ENCODE data around the gene BTBD9.
"Not testable (repeated sequence)": the region's sequence is repeated elsewhere in the genome, so short reads cannot be mapped to it uniquely, and the experiment has no call there.

BTBD9 gene

DNA sequence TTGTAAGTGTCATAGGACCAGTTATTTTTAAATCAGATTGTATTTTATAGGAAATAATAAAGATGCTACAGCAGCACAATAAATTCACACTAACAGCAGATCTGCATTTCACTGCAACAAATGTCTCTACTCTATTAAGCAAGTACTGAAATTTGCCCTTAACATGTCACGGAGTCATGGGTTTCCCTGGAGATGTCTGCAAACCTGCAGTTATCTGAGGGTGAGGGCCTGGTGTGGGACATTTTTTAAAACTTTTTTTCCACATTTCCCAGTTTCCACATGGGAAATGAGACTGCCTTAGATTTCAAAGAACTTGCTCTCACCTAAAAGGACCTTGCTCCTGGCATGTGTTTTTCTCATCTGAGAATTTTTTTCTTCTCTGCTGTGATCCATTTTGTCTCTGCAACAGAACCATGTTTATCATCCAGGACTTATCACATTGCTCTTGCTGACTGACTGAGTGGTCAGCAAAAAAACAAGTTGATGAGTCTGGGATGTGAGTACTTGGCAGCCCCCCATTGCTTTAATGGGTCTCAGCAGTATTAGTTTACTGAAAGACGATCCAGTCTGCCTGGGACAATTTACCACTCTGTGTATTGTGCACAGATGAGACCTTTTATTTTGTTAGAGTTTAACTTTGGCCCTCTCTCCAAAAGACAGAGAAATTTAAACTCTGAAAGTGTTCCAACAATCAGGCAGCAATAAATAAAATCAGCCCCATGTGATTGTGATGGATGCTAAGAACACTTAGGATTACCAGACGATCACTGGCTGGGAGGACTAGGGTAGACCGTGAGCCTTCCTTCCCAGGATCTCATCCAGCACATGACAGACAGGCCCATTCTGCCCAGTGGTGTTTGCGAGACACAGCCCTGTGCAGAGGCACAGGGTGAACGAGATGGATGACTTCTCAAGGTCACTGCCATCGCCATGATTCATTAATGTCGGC lies 268.8 kb downstream of the BTBD9 start:
- peak; percentile 32 for DNase-seq

DNA sequence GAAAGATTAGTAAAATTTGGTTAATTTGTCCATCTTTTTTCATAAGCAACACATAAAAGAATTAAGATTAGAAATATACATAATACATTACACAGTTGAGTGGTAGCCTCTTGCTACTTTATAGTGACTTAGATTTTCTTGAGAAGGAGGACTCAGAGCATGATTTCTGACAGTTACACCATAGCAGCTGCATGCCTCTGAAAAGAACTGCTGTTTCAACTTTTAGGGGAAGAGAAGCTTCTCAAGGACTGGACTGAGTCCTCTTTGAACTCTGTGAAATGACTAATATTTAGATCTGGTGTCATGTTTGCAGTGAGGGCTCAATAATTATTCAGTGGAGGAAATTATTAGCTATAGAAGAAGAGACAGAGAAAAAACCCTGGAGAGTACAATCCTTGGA lies 272.5 kb downstream of the BTBD9 start:
- DNase-seq, result no peak

DNA sequence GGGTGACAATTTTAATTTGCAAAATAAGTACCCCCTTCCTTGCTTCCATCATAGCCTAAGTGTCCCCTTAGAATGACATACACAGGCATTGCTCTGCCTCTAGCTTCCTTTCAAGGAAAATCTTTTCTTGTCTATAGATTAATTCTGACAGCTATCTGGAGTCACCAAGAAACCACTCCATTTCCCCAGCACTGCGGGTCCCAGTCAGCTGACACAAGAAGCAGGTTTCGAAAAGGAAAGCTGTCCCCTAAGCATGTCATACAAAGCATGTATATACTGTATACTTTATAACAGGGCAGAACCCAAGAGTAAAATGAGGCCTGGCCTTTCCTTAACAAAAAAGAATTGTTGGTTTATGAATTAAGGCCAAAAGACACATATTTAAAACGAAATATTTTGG lies 273.5 kb downstream of the BTBD9 start:
- DNase-seq, result no peak

DNA sequence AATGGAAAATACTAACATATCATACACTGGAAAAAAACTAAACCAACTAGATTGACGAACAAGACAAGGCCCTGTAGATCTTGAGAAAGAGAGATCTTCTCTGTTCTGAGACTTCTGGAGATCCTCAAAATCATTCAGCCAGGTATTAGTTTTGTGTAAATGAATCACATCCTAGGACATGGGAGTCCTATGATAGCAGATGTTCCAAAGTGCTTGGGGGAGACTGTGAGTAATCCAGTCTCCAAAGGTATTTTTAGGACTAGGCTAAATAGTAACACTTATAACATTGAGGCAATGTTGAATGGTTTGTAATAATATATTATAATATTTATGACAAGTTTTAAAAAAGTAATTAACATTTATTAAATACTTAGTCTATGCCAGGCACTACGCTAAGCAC lies 275.0 kb downstream of the BTBD9 start:
- DNase-seq, result no peak

DNA sequence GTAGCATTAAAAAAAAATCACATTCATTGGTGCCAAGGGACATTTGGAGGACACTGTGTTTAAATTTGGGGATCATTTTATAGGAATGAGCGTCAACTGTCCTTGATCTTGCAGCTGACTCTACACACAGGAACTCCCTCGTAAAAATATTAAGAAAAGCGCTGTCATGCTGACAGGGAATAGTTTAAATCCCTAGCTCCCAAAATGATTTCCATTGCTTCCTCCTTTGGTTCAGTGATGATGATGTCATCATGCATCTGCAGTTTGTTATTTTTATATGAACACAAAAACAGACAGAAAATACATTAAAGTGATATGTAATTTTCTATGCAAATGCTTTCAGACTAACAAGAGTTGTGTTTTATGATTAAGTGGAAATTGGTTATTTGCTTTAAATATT lies 275.6 kb downstream of the BTBD9 start:
- no peak for DNase-seq

DNA sequence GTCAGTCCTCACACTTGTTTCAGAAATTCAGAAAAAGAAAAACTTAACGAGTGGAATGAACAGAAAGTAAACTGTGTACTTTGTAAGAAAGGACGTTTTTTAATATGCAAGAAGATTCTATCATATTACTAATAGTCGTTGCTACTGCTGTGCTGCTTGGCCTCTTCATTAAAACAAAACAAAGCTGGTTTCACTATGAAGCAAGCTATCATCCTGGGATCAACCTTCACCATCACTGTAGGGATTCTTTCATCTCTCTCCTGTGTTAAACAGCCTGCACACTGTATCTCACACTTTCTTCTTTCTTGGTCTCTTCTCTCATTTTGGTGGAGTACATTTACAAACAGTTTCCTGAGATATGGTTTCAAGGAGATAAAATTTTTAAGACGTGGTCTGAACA lies 284.2 kb downstream of the BTBD9 start:
- no peak for DNase-seq

DNA sequence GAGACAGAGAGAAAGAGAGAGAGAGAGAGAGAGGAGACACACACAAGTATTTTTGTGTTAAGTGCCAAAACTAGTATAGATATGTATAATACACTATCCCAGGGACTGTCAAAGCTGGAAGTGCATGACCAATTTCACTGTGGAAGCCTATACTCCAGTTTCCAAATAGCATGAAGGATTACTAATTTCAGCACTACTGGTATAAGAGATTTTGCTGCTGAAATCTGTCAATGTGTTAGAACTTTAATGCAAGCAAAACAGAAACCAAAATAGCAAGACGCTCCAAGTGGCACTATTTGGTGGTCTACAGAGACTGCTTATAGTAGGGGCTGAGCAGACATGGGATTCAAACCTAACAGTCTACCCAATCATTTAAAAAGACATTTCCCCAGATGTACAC lies 284.8 kb downstream of the BTBD9 start:
- DNase-seq, result no peak

DNA sequence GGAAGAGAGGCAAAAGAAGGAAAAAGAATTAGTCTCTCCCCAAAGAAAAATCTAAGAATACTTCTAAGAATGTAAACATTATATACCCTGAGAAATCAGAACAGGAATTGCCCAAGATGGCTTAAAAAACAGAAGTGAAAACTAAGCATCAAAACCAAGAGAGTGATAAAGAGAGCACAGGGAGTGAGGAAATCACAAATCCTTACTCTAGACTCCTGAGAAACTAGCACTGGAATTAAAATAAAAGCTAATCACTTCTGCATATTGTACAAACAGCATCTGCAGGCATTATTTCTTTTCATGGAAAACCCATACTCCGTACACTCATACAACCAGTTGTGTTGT lies 285.7 kb downstream of the BTBD9 start:
- no peak for DNase-seq

DNA sequence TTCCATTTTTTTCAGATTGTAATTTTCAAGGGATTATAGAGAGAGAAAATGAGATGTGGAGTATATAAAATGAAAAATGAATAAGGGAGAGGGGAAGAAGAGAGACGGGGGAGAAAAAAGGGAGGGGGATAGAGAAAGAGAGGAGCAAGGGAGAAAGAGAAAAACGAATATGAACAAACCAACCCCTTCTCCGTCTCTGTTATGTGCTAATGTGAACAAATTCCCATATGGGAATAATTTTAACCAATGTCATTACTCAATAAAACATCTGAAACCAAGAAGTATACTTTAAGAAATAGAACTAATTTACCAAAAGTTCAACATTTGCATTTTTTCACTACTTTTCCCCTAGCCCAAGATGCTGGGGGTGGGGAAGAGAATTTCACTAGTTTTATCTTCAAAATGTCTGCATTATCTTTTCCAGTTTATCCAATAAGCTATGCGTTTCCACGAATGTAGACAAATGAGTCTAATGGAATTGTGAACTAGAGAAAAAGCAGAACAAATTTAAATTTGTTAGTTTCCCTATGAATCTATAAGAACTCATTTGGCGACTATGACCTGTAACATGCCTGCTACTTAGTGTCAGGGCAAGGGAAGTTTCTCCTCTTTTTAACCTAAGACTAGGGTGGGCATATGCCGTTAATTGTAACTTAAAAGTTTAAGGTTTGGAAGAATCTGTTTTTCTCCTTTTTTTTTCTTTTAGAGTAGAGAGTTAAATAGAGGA lies 286.3 kb downstream of the BTBD9 start:
- DNase-seq, result no peak

DNA sequence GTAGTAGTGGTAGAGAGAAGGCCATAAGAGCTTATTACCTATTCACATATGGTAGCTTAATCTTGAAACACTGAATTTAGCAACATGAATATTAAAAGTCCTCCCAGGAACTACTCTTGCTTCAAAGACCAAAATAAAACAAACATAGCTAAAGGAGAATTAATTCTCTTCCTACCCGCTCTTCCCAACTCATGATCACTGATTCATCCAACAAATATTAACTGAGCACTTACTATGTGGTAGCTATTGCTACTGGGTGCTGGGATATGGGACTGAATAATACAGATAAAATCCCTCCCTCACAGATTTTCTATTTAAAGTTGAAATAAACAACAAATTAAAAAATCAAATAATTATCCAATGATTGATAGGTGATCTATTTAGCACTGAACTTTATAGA lies 287.1 kb downstream of the BTBD9 start:
- DNase-seq, result no peak

DNA sequence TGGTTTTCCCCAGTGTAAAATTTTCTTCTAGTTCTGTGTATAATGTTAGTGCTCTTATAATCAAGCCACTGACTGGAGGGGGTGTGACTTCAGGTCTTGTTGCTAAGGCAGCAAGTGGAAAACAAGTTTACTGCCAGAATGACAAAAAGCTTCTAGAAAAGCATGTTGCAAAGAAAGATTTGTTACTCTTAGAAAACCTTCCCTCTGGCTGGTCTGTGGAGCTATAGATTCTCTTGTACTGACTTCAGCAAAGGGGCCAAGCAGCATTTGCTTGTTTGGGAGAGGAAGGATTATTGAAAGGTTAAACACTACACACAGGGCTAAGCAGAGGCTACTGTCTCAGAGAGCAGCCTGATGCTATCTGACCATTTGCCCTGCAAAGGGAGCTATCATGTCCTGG lies 288.8 kb downstream of the BTBD9 start:
- DNase-seq, result no peak

DNA sequence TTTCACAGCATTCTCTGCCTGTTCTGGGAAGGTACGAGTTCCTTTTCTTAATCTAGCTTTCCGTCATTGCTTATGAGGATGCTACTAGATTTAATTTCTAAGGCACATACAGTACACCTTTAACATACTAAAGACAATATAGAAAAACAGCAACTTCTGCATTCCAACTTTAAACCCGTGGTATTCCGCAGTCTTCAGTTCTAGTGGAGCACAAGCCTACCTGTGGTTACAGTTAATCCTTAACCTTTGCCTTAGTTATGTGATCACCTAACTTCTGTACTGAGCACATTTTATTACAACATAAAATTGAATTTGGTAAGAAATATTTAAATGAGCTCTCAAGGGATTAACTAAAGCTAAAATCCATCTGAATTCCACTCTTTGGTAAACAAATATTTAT lies 289.5 kb downstream of the BTBD9 start:
- no peak for DNase-seq

DNA sequence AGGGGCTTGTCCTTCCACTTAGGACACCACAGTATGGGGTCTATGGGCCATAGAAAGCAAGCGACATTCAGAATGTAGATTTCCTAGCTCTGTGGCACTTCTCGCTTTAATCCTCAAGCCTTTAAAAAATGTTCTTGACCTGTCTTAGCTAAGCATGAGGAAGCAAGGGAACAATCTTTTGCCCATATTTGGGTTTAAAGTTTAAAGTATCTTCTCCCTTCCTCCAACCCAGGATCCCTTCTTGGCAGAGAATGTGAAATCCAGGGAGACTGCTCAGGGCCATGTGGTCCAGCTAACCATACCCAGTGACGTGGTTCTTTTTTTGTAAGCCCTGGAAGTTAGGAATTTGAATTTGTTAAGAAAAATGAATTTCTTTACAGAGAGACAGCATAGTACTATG lies 289.9 kb downstream of the BTBD9 start:
- DNase-seq, result no peak

DNA sequence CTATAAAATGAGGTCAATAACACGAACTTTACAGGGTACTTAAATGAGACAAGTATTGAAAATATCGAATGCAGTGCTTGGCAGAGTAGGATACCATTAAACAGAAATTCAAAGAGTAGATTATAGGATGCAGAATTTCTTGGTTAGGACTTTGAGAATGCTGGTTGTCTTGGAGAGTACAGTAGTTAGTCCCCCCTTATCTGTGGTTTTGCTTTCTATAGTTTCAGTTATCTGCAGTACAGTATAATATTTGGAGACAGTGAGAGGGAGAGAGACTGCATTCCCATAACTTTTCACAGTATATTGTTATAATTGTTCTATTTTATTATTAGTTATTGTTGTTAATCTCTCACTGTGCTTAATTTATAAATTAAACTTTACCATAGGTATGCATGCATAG lies 290.5 kb downstream of the BTBD9 start:
- DNase-seq, result no peak

DNA sequence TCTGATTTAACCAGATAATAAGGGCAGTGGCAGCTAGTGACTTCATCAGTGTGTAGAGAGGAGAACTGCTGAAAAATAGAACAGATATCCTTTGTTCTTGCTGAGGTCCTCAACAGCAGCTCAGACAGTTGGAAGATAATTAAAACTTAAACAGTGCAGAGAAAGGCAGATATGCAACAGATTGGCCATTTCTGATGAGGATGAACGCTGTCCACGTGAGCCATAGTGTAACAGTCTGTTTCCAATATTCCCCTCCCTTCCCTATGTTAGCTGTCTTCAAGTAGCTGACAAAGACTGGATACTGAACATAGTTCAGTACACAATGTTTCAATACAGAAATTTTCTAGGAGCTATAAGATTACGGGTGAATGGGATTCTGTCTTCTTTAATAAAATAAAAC lies 291.4 kb downstream of the BTBD9 start:
- DNase-seq, result no peak

DNA sequence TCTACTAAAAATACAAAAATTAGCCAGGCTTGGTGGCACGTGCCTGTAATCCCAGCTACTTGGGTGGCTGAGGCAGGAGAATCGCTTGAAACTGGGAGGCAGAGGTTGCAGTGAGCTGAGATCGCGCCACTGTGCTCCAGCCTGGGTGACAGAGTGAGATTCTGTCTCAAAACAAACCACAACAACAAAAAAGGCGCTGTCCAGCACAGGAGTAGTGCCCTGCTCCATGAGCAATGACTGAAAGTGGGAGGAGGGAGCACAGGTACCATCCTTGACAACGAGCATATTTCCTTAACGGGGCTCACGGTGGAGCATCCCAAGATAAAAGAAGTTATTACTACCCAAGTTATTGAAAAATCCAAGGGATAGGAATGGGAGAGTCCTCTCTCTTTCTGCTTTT lies 291.9 kb downstream of the BTBD9 start:
- DNase-seq, result not testable (repeated sequence)

DNA sequence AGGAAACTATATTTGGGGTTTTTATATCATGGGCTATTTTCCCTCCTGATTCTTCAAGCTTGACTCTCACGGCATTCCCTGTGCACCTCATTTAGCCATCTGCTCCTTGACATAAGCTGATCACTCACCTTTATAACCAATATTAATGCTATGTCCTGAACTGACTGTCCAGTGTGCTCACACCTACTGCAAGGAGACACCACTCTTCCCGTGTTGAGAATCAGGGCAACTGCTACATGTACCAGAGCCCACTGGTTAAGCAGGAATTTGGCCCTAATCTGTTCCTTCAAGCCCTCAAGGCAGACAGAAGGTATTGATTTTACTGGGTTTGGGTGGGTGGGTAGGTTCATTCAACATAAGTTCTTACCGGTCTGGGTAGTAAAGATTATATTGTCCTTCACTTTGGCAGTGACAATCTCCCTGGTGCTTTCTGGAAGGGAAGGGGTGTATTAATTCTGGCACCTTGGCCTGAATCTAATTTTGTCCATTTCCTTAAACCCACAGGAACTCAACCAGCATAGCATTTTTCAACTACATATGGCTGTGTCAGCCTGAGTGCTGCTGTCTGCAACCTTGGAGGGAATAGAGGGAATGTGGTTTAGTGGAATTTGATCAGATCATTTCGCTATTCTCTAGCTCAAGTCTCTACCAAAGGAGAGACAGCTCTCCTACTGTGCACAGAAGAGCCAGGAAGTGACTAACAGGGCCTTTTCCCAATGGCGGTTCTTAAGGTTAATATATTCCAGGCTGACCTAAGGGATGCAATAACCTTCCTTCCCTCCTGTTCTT lies 293.2 kb downstream of the BTBD9 start:
- no peak for DNase-seq

DNA sequence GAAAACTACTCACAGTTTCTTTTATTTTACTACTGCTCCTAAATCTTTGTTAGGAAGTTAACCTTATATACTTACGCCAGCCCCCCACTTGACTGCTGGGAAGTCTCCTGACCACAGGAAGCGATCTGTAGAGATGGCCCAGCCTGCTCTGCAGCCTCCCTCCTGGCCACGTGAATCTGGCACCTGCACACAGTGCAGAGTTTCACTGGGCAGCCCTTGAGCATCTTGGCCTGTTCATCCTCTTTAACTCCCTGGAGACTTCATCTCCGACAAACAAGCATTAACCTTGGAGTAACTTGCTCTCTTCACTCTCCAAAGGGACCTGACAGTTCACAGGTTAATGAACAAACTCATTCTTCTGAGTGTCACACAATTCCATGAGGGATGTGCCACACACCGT lies 294.1 kb downstream of the BTBD9 start:
- DNase-seq, result no peak

DNA sequence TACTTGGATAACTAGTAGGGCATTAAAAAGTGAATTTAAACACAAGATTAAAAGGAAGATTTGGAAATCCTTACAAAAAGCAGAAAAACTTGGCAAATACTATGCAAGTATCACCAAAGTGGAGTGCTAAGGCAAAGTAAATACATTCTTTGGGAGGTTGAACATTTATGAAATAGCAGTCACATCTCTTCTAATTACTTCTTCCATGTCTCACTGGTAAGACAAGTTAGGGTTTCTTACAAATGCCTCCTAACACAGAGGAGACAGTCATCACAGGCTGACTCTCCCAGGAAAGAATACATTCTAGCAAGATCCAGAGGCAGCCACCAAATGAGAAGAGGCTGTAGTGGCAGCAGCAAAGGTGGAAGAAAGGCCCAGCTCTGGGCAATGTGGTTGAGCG lies 298.2 kb downstream of the BTBD9 start:
- no peak for DNase-seq

DNA sequence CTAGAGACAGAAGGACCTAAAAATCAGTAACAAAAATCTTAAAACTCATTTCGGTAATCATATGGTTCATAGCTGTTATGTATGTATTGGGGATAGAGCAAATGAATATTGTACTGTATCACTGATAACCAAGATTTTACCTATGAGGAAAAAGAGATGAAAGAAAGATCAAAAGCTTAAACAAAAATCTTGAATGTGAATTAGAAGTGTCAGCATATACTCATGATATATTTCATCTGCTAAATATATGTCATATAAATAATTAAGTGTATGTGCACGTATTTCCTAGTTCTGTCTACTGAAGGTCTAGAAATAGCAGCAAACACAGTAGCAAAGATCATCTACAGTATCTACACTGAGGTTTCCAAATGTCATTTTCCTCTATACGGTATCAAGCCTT lies 299.8 kb downstream of the BTBD9 start:
- no peak for DNase-seq

DNA sequence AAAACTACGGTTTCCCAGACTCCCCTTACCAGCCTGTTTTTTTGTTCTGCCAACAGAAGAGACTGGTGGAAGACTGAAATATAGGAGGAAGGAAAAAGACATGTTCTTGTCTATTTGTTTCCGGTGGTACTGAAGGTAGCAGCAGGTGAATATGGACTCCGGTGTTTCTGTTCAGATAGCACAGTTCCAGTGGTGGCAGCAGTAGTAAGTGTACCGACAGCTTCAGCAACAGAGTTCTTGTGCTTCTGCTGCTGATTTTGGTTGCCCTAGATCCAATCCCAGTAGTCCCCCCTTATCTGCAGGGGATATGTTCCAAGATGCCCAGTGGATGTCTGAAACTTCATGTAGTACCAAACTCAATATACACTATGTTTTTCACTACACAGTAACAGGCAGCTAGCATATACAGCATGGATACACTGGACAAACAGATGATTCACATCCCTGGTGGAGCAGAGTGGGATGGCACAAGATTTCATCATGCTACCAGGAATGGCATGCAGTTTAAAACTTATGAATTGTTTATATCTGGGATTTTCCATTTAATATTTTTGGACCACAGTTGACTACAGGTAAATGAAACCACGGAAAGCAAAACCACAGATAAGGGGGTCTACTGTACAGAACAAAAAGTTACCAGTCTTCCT lies 301.8 kb downstream of the BTBD9 start:
- DNase-seq, result no peak

DNA sequence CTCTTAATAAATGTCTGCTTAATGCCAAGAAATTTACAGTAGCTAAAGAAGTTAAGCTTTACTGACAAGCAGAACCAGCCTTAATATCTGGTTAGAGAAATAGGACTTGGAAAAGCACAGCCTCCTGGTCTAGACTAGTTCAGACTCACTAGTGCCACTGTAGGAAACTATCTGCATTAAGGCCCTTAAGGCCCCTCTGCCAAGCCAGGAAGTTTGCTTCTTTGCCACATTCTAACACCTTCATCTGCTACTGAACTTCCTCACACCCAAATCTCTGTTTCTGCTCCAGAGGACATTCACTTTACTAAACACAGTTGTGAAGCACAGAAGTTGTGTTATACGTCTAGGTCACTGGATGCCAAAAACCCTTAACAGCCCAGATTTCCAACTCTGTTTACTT lies 302.8 kb downstream of the BTBD9 start:
- DNase-seq, result no peak

DNA sequence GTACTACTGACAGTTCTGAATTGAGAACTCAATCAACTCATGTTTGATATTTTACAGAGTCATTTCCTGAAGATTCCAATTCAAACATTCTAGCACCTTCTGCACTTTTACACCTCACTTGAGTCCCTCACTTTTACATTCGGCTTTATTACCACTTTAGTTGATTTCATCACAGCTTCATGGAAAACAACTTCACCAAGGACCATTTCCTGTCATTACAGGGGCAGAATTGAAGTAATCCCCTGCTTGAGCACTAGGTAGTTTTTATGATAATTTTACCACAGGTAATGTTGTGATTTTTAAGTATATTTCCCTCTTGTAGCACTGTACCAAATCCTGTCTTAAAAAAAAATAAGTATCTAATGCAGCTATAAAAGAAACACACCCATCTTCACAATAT lies 312.9 kb downstream of the BTBD9 start:
- DNase-seq, result no peak

Measured in NCI-H2227 treated with DMSO at 0.1 percent for 48 hours (cell line).